Endothelial cell (in vitro differentiated cells): ENCODE results near the gene RGS6. TPM values are rescaled to one million over a fixed set of nuclear protein-coding genes. Genes with fewer than 3 reads are reported as not detected.

Source experiments
- DNase-seq: peaks from one replicate; pipeline ENCODE4 v3.0.0; 2021; ENCODE audit warnings: low spot score
- H3K27ac Mint-ChIP-seq: one replicate; pipeline ENCODE4 v1.8.0; 2021; ENCODE audit warnings: mixed read lengths, inconsistent platforms; ENCODE audit not compliant: unreplicated experiment
- H3K27me3 Mint-ChIP-seq: one replicate; pipeline ENCODE4 v1.8.0; 2021; ENCODE audit warnings: mild to moderate bottlenecking, moderate library complexity, mixed read lengths, inconsistent platforms; ENCODE audit not compliant: unreplicated experiment
- H3K36me3 Mint-ChIP-seq: one replicate; pipeline ENCODE4 v1.8.0; 2021; ENCODE audit warnings: mild to moderate bottlenecking, low read depth, mixed read lengths, inconsistent platforms; ENCODE audit not compliant: unreplicated experiment
- H3K4me1 Mint-ChIP-seq: one replicate; pipeline ENCODE4 v1.8.0; 2021; ENCODE audit warnings: mild to moderate bottlenecking, mixed read lengths, inconsistent platforms; ENCODE audit not compliant: unreplicated experiment
- H3K4me3 Mint-ChIP-seq: one replicate; pipeline ENCODE4 v1.8.0; 2021; ENCODE audit warnings: mild to moderate bottlenecking, mixed read lengths, inconsistent platforms; ENCODE audit not compliant: unreplicated experiment
- H3K9me3 Mint-ChIP-seq: one replicate; pipeline ENCODE4 v1.8.0; 2021; ENCODE audit warnings: mixed read lengths, inconsistent platforms; ENCODE audit not compliant: unreplicated experiment
- CTCF ChIP-seq: fragments of 200-600 bp; sonication (generic); IDR thresholded peaks from one replicate; pipeline ENCODE4 v1.5.0; 2021; ENCODE audit warnings: antibody characterized with exemption; ENCODE audit not compliant: unreplicated experiment
- total RNA-seq: library from RNA; stranded (reverse); fragmentation: NEBNext Ultra II Directional; extraction: Animal tissue kit (Norgen Biotek cat#: 25700); gene quantifications from one replicate; pipeline ENCODE4 v1.2.1, GENCODE V29; 2021; ENCODE audit not compliant: unreplicated experiment

The RGS6 gene
- total RNA-seq, 1 donor from 2014 or later: 15.7 TPM

GRCh38 chr14:72369106-72369505, 436.9 kb downstream of the RGS6 start:
- no peaks in the 10 kb centered on the region for H3K27me3 Mint-ChIP-seq
- DNase-seq: no peak
- H3K4me1 Mint-ChIP-seq: no peaks in the 10 kb centered on the region
- TF ChIP-seq CTCF: no peak
- H3K4me3 Mint-ChIP-seq: no peak overlapping the region
- no peak overlapping the region for H3K27ac Mint-ChIP-seq
- no peaks in the 10 kb centered on the region for H3K36me3 Mint-ChIP-seq
- H3K9me3 Mint-ChIP-seq: no peaks in the 10 kb centered on the region

- no peaks in the 10 kb centered on the region for H3K27me3 Mint-ChIP-seq
- H3K4me3 Mint-ChIP-seq: no peak overlapping the region
- H3K4me1 Mint-ChIP-seq: no peaks in the 10 kb centered on the region
- no peak for DNase-seq
- no peaks in the 10 kb centered on the region for H3K36me3 Mint-ChIP-seq
- no peak overlapping the region for H3K27ac Mint-ChIP-seq
- no peaks in the 10 kb centered on the region for H3K9me3 Mint-ChIP-seq
- no peak for TF ChIP-seq CTCF
These were observed 444.8 kb downstream of the RGS6 start for GRCh38 chr14:72377016-72377415.

GRCh38 chr14:72380456-72380855, 448.2 kb downstream of the RGS6 start:
- Mint-ChIP-seq H3K27ac (no peak overlapping the region), H3K4me1 (no peaks in the 10 kb centered on the region), H3K27me3 (no peaks in the 10 kb centered on the region), H3K9me3 (no peaks in the 10 kb centered on the region), H3K36me3 (no peaks in the 10 kb centered on the region), H3K4me3 (no peak overlapping the region)
- no peak for TF ChIP-seq CTCF
- DNase-seq: no peak

GRCh38 chr14:72383865-72384264, 451.6 kb downstream of the RGS6 start:
- TF ChIP-seq CTCF: no peak
- no peak overlapping the region for H3K27ac Mint-ChIP-seq

GRCh38 chr14:72387726-72388125, 455.5 kb downstream of the RGS6 start:
- Mint-ChIP-seq H3K4me3 (no peak overlapping the region), H3K4me1 (no peaks in the 10 kb centered on the region), H3K9me3 (no peaks in the 10 kb centered on the region), H3K36me3 (peaks cover 6% of the 10 kb centered on the region), H3K27me3 (peaks cover 1% of the 10 kb centered on the region), H3K27ac (no peak overlapping the region)
- TF ChIP-seq CTCF: no peak
- no peak for DNase-seq

More at GRCh38 chr14:72383865-72384264, 451.6 kb downstream of the RGS6 start:
- Mint-ChIP-seq H3K4me1 (no peaks in the 10 kb centered on the region), H3K36me3 (no peaks in the 10 kb centered on the region), H3K27me3 (peaks cover 1% of the 10 kb centered on the region), H3K9me3 (no peaks in the 10 kb centered on the region), H3K4me3 (no peak overlapping the region)
- DNase-seq: no peak
